ENCODE results near the gene TOR4A.

GRCh38 chr9:137331929-137332328 is 54.4 kb downstream of the TOR4A start:
- TF ChIP-seq EZH2 (IDR thresholded peaks at IDR 0.05) (no peak), POLR2AphosphoS5 (IDR thresholded peaks at IDR 0.05; ENCODE audit: borderline replicate concordance, low read depth, low read length) (no peak)

Measured in SK-N-MC (cell line).